GM23338 (cell line): ENCODE data around the gene ARRDC5. TPM values are rescaled to one million over a fixed set of nuclear protein-coding genes. Genes with fewer than 3 reads are reported as not detected.
A peak's percentile ranks its signal among the peaks of the same experiment; 100 is the strongest.
"Not testable (repeated sequence)": the region's sequence is repeated elsewhere in the genome, so short reads cannot be mapped to it uniquely, and the experiment has no call there.

ENCODE experiments used
- ATAC-seq: fragments of 200-7000 bp; cut with Tn5 transposase; 3 replicates; pipeline ENCODE4 v1.9.1; 2020
- DNase-seq: peaks from one replicate; pipeline ENCODE4 v3.0.0-alpha.2; 2015; ENCODE audit warnings: low spot score
- H2AFZ ChIP-seq: fragments of 200-600 bp; sonication (generic); 2 replicates; pipeline ENCODE4 v1.8.0; 2016; ENCODE audit warnings: antibody characterized with exemption, mild to moderate bottlenecking, moderate library complexity
- H3F3A ChIP-seq: fragments of 200-600 bp; sonication (generic); replicated peaks from 2 replicates; pipeline ENCODE4 v1.8.0; 2017; ENCODE audit warnings: antibody characterized with exemption, mixed run types, low read depth
- H3K27ac ChIP-seq: fragments of 200-600 bp; sonication (generic); 2 replicates; pipeline ENCODE4 v1.6.1; 2016; ENCODE audit warnings: low read depth
- H3K27me3 ChIP-seq: fragments of 200-600 bp; sonication (generic); 2 replicates; pipeline ENCODE4 v1.8.0; 2016; ENCODE audit warnings: mild to moderate bottlenecking, mixed run types, moderate library complexity; ENCODE audit not compliant: insufficient read depth
- H3K36me3 ChIP-seq: fragments of 200-600 bp; sonication (generic); 2 replicates; pipeline ENCODE4 v1.8.0; 2016; ENCODE audit warnings: mild to moderate bottlenecking; ENCODE audit not compliant: insufficient read depth
- H3K4me1 ChIP-seq: fragments of 200-600 bp; sonication (generic); 2 replicates; pipeline ENCODE4 v1.8.0; 2016; ENCODE audit warnings: mild to moderate bottlenecking, moderate library complexity; ENCODE audit not compliant: insufficient read depth
- H3K4me2 ChIP-seq: fragments of 200-600 bp; sonication (generic); 2 replicates; pipeline ENCODE4 v1.7.1; 2017; ENCODE audit warnings: mixed run types
- H3K4me3 ChIP-seq: fragments of 200-600 bp; sonication (generic); 2 replicates; pipeline ENCODE4 v1.6.1; 2016; ENCODE audit warnings: mixed run types
- H3K79me2 ChIP-seq: fragments of 200-600 bp; sonication (generic); replicated peaks from 2 replicates; pipeline ENCODE4 v1.8.0; 2017; ENCODE audit warnings: mild to moderate bottlenecking; ENCODE audit not compliant: insufficient read depth
- H3K9me2 ChIP-seq: fragments of 200-600 bp; sonication (generic); 2 replicates; pipeline ENCODE4 v1.8.0; 2017; ENCODE audit not compliant: insufficient read depth
- H4K20me1 ChIP-seq: fragments of 200-600 bp; sonication (generic); replicated peaks from 2 replicates; pipeline ENCODE4 v1.8.0; 2017; ENCODE audit warnings: mild to moderate bottlenecking; ENCODE audit not compliant: insufficient read depth
- H3K27ac Mint-ChIP-seq: 2 replicates; pipeline ENCODE4 v1.8.0; 2020; ENCODE audit warnings: inconsistent platforms, mild to moderate bottlenecking, moderate library complexity, mixed read lengths
- H3K27me3 Mint-ChIP-seq: 3 replicates; pipeline ENCODE4 v1.8.0; 2022; ENCODE audit warnings: low read depth, mild to moderate bottlenecking, moderate library complexity, mixed read lengths, inconsistent platforms; ENCODE audit not compliant: insufficient read depth, poor library complexity
- H3K36me3 Mint-ChIP-seq: 3 replicates; pipeline ENCODE4 v1.8.0; 2021; ENCODE audit warnings: low read depth, mild to moderate bottlenecking, inconsistent platforms, moderate library complexity, mixed read lengths
- H3K4me1 Mint-ChIP-seq: 3 replicates; pipeline ENCODE4 v1.8.0; 2020; ENCODE audit warnings: mild to moderate bottlenecking, inconsistent platforms, mixed read lengths
- H3K4me3 Mint-ChIP-seq: 3 replicates; pipeline ENCODE4 v1.8.0; 2021; ENCODE audit warnings: moderate library complexity, mild to moderate bottlenecking, inconsistent platforms, mixed read lengths
- H3K9me3 Mint-ChIP-seq: 3 replicates; pipeline ENCODE4 v1.8.0; 2020; ENCODE audit warnings: moderate library complexity, mild to moderate bottlenecking, inconsistent platforms, mixed read lengths
- CREB1 ChIP-seq: fragments of 250-450 bp; sonication (Bioruptor Pico); IDR thresholded peaks from 2 replicates; pipeline ENCODE4 v1.5.0; 2020; ENCODE audit warnings: low read depth, mild to moderate bottlenecking, moderate library complexity
- CTCF ChIP-seq, 2 experiments: fragments of 200-600 bp in 1 of 2; sonication (generic) in 1 of 2; conservative IDR thresholded peaks; 2 replicates each; pipeline versions ENCODE4 v1.5.1 to v1.6.1; 2016 to 2017; ENCODE audit warnings: antibody characterized with exemption in 2 of 2, low read depth in 2 of 2, mild to moderate bottlenecking in 2 of 2, moderate library complexity in 1 of 2
- ETS1 ChIP-seq: IDR thresholded peaks from 2 replicates; pipeline ENCODE4 v1.6.1; 2016; ENCODE audit warnings: antibody characterized with exemption
- EZH2 ChIP-seq: fragments of 200-600 bp; sonication (generic); IDR thresholded peaks from one replicate; pipeline ENCODE4 v1.8.0; 2017; ENCODE audit warnings: antibody characterized with exemption, mild to moderate bottlenecking, low read depth; ENCODE audit not compliant: unreplicated experiment
- EZH2phosphoT487 ChIP-seq: fragments of 200-600 bp; sonication (generic); IDR thresholded peaks from one replicate; pipeline ENCODE4 v1.8.1; 2018; ENCODE audit warnings: antibody characterized with exemption; ENCODE audit not compliant: unreplicated experiment
- JUNB ChIP-seq: IDR thresholded peaks from one replicate; pipeline ENCODE4 v1.6.1; 2016; ENCODE audit warnings: antibody characterized with exemption; ENCODE audit not compliant: unreplicated experiment
- NANOG ChIP-seq: IDR thresholded peaks from 2 replicates; pipeline ENCODE4 v1.6.1; 2016; ENCODE audit warnings: antibody characterized with exemption, borderline replicate concordance
- POLR2AphosphoS5 ChIP-seq: IDR thresholded peaks from 2 replicates; pipeline ENCODE4 v1.6.1; 2016; ENCODE audit warnings: antibody characterized with exemption, low read depth
- STAT1 ChIP-seq: IDR thresholded peaks from one replicate; pipeline ENCODE4 v1.6.1; 2016; ENCODE audit warnings: antibody characterized with exemption; ENCODE audit not compliant: unreplicated experiment
- ZNF114 ChIP-seq: fragments of 250-450 bp; sonication (Bioruptor Pico); IDR thresholded peaks from 2 replicates; pipeline ENCODE4 v1.5.0; 2020; ENCODE audit warnings: mild to moderate bottlenecking, moderate library complexity
- polyA plus RNA-seq: library from polyadenylated mRNA; unstranded; fragments of >200 nt; fragmentation: Nextera tagmentation; extraction: Ambion mirVana; gene quantifications from 2 replicates; pipeline ENCODE4 v1.2.1, GENCODE V29; 2016
- total RNA-seq: library from RNA; depleted of rRNA; stranded (reverse); fragments of >200 nt; shearing (Covaris generic); gene quantifications from 2 replicates; pipeline ENCODE4 v1.2.3, GENCODE V29; 2014

Gene ARRDC5
- total and polyA plus RNA-seq, 2 experiments from 2014 or later: not detected

DNA sequence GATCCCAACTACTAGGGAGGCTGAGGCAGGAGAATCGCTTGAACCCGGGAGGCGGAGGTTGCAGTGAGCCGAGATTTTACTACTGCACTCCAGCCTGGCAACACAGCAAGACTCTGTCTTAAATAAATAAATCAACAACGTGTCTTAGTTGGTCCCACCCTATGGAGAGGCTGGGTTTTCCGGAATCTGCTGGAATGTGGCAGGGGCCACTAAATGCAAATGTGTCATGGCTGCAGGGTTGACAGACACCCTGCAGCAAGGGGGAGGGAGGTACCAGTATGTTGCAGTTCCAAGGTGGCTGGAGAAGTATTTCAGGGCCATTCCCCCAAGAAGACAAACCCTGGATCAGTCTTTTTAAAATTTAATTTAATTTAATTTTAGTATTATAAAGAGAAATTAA, 14.9 kb downstream of the ARRDC5 start:
- H3K4me1 ChIP-seq, H3K27ac ChIP-seq, H3K4me2 ChIP-seq, H2AFZ ChIP-seq, H3K36me3 Mint-ChIP-seq, H3K4me1 Mint-ChIP-seq, H3F3A ChIP-seq, H3K9me2 ChIP-seq, H3K36me3 ChIP-seq, ATAC-seq, H3K9me3 Mint-ChIP-seq, H3K79me2 ChIP-seq, H3K4me3 Mint-ChIP-seq, H3K27ac Mint-ChIP-seq, H3K4me3 ChIP-seq, H4K20me1 ChIP-seq, DNase-seq: not testable (repeated sequence)
- peaks cover 11% of the 10 kb centered on the region for H3K27me3 Mint-ChIP-seq
- peaks cover 22% of the 10 kb centered on the region for H3K27me3 ChIP-seq

- not testable (repeated sequence) for H3K4me1 ChIP-seq, H3F3A ChIP-seq, H4K20me1 ChIP-seq, H3K36me3 ChIP-seq, H3K27ac Mint-ChIP-seq, H2AFZ ChIP-seq, H3K4me3 ChIP-seq, H3K36me3 Mint-ChIP-seq, H3K27ac ChIP-seq, DNase-seq, H3K27me3 Mint-ChIP-seq, H3K79me2 ChIP-seq, H3K9me3 Mint-ChIP-seq, H3K27me3 ChIP-seq, ATAC-seq, H3K4me3 Mint-ChIP-seq, H3K4me1 Mint-ChIP-seq, H3K9me2 ChIP-seq, H3K4me2 ChIP-seq
Observed at GRCh38 chr19:4884993-4885392, 17.7 kb downstream of the ARRDC5 start.

GRCh38 chr19:4882874-4883273, 19.8 kb downstream of the ARRDC5 start:
- not testable (repeated sequence) for ATAC-seq, H3K27ac ChIP-seq, H3K4me2 ChIP-seq, H3K27me3 Mint-ChIP-seq, H3K27me3 ChIP-seq, H3K9me2 ChIP-seq, H4K20me1 ChIP-seq, H3K4me3 Mint-ChIP-seq, H3K4me1 Mint-ChIP-seq, H3K79me2 ChIP-seq, H3K36me3 Mint-ChIP-seq, H3K36me3 ChIP-seq, H3K4me3 ChIP-seq, H3F3A ChIP-seq, H2AFZ ChIP-seq, H3K9me3 Mint-ChIP-seq, H3K27ac Mint-ChIP-seq, DNase-seq
- H3K4me1 ChIP-seq: peaks cover 11% of the 10 kb centered on the region; the same call in 1 of the 2 replicates

- Histone ChIP-seq H3K9me2 (no peaks in the 10 kb centered on the region), H3K27ac (no peak overlapping the region), H3K79me2 (no peaks in the 10 kb centered on the region), H2AFZ (0 out of 2 replicates have a peak overlapping the region, but pooled peaks have one; percentile 76), H3K27me3 (no peaks in the 10 kb centered on the region), H3F3A (no peaks in the 10 kb centered on the region), H3K36me3 (no peaks in the 10 kb centered on the region), H3K4me1 (peaks cover 17% of the 10 kb centered on the region; the same call in 1 of the 2 replicates), H3K4me3 (no peak overlapping the region), H4K20me1 (0 out of 2 replicates have a peak, but pooled peaks cover 2% of the 10 kb centered on the region), H3K4me2 (peak overlapping the region; percentile 45; the same call in 1 of the 2 replicates)
- Mint-ChIP-seq H3K9me3 (no peaks in the 10 kb centered on the region), H3K27ac (no peak overlapping the region), H3K4me1 (peaks cover 9% of the 10 kb centered on the region; the same call in 1 of the 3 replicates), H3K36me3 (no peaks in the 10 kb centered on the region), H3K27me3 (peaks cover 15% of the 10 kb centered on the region), H3K4me3 (no peak overlapping the region; the same call in 2 of the 3 replicates)
- TF ChIP-seq NANOG: no peak
- TF ChIP-seq CREB1: no peak
- no peak for TF ChIP-seq STAT1
- TF ChIP-seq EZH2: no peak
- TF ChIP-seq EZH2phosphoT487: no peak
- no peak for TF ChIP-seq ETS1
- no peak for TF ChIP-seq POLR2AphosphoS5
- TF ChIP-seq CTCF (conservative IDR thresholded peaks at IDR 0.05; ENCODE audit: low read depth in 2 of 2): no peak
- no peak for TF ChIP-seq ZNF114 (CRISPR knock-in tag)
- TF ChIP-seq JUNB: no peak
- DNase-seq (no peak), ATAC-seq (no peak)
Observed at GRCh38 chr19:4879041-4879440, 23.7 kb downstream of the ARRDC5 start.
